Measurements from ENCODE around the gene MAPKAP1.

The MAPKAP1 gene

DNA sequence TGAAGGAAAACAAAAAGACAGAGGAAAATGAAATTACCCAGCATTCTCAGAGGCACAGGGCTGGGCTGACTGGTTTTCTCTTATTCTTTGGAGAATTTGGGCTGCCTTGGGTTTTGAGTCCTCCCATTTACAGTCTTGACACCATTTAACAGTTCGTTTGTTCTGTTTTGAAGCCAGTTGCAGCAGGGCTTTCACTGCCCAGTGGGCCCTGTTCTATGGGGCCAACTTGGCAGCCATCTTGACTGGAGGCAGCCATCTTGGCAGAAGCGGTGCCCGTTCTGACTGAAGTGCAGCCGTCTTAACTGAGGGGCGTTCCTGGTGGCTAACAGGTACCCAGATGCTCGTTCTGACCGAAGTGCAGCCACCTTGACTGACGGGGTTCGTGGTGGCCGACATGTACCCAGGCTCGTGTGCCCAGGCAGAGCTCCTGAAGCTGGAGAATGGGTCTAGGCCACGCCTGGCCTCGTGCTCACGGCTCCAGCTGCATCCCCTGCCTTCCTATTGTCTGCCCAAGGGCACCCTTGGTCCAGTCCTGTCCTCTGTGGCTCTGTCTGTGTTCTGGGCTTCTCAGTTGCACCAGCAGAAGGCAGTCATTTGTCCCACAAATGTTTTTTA, 281.0 kb downstream of the MAPKAP1 start:
- H3K9me3 ChIP-seq (replicated peaks in 1 of 11): no peaks in the 10 kb centered on the region
- H3K4me2 ChIP-seq: no peak overlapping the region
- H3K4me1 ChIP-seq: peaks cover 0 to 4% (median 0%) of the 10 kb centered on the region in 10 experiments; a peak in 2 of 20 replicates
- H4K20me1 ChIP-seq: no peaks in the 10 kb centered on the region
- TF ChIP-seq Cebpa-rat (IDR thresholded peaks at IDR 0.05): no peak
- no peaks in the 10 kb centered on the region for H3K36me3 ChIP-seq
- no peak overlapping the region for H3K4me3 ChIP-seq
- H3K27ac ChIP-seq: no peak overlapping the region
- no peaks in the 10 kb centered on the region for H3K27me3 ChIP-seq
- no peak overlapping the region for H3K9ac ChIP-seq

DNA sequence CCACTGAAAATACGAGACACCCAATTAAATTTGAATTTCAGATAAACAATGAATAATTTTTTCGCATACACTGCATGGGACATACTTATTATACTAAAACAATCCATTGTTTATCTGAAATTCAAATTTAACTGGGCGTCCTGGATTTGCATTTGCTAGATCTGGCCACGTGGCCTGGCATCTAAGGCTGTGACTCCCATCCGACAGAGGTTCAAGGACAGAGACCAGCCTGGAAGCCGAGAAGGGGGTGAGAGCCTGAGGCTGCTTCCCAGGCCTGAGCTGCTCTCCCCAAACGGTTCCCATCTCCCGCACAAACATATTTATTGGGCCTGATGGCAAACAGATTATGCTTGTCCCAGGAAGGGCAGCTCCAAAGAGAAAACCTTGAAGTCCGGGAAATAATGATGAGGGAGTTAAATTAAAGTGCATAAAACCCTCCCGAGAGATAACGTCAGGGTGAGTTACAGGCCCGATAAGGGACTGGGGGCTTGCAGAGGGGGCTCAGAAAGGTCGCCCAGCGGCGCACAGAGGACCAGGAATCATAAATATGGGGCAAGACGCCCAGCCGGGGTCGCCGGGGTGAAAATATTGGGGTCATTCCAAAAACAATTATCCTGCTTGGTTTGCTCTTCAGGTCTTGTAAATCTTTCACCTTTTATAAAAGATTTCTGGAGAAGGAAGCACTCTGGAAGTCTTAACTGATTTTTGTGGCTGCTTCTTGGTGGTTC, 281.7 kb downstream of the MAPKAP1 start:
- H3K27me3 ChIP-seq: no peaks in the 10 kb centered on the region
- TF ChIP-seq Cebpa-rat (IDR thresholded peaks at IDR 0.05): no peak
- no peaks in the 10 kb centered on the region for H4K20me1 ChIP-seq
- no peak overlapping the region for H3K4me2 ChIP-seq
- H3K4me3 ChIP-seq: no peak overlapping the region
- peaks cover 0 to 4% (median 0%) of the 10 kb centered on the region in 10 experiments; a peak in 2 of 20 replicates for H3K4me1 ChIP-seq
- no peak overlapping the region for H3K27ac ChIP-seq
- H3K9me3 ChIP-seq (replicated peaks in 1 of 11): no peaks in the 10 kb centered on the region
- H3K9ac ChIP-seq: no peak overlapping the region
- H3K36me3 ChIP-seq: no peaks in the 10 kb centered on the region

DNA sequence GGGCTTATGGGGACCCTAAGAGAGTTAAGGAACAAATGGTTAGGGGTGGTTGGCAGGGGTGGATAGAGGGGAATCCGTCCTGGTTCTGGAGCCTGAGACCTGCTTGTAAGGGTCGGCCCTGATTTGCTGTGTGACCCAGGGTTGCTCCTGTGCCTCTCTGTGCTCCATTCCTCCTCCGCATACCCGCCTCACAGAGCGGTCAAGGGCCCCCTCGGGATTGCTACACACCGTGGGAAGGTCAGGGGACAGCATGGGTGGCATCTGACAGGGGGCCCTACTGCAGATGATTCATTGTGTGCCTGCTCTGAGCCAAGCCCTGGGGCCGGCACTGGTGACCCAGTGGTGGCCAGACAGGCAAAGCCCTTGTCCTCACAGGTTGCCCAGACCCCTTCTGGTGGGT, 283.0 kb downstream of the MAPKAP1 start:
- no peaks in the 10 kb centered on the region for H4K20me1 ChIP-seq
- no peak overlapping the region for H3K4me3 ChIP-seq
- no peaks in the 10 kb centered on the region for H3K27me3 ChIP-seq
- peaks cover 0 to 4% (median 0%) of the 10 kb centered on the region in 10 experiments; a peak in 2 of 20 replicates for H3K4me1 ChIP-seq
- H3K9me3 ChIP-seq (replicated peaks in 1 of 11): no peaks in the 10 kb centered on the region
- H3K4me2 ChIP-seq: no peak overlapping the region
- H3K9ac ChIP-seq: no peak overlapping the region
- no peak for TF ChIP-seq Cebpa-rat (IDR thresholded peaks at IDR 0.05)
- H3K36me3 ChIP-seq: no peaks in the 10 kb centered on the region
- H3K27ac ChIP-seq: no peak overlapping the region

DNA sequence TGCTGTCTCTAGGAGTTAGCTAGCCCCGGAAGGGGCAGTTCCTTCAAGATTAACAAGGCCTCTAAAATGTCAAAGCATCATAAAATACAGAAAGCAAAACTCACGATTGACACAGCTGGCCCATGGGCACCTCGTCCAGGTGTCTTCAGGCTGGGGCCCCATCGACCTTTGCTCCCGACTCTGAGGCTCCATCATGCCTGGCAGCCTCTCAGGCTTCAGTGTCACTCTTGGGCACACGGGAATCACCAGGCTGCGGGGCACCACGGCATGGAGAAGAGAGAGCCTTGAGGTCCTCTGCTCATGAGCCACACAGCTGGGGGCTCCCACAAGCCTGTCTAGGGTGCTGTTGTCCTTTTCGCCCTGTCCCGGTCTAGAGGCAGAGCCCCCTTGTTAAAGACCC, 284.2 kb downstream of the MAPKAP1 start:
- Histone ChIP-seq H4K20me1 (no peaks in the 10 kb centered on the region), H3K36me3 (no peaks in the 10 kb centered on the region), H3K9ac (no peak overlapping the region), H3K27ac (no peak overlapping the region), H3K27me3 (no peaks in the 10 kb centered on the region), H3K4me2 (no peak overlapping the region), H3K9me3 (replicated peaks in 1 of 11) (no peaks in the 10 kb centered on the region), H3K4me3 (no peak overlapping the region), H3K4me1 (no peaks in the 10 kb centered on the region)
- TF ChIP-seq Cebpa-rat (IDR thresholded peaks at IDR 0.05): no peak

DNA sequence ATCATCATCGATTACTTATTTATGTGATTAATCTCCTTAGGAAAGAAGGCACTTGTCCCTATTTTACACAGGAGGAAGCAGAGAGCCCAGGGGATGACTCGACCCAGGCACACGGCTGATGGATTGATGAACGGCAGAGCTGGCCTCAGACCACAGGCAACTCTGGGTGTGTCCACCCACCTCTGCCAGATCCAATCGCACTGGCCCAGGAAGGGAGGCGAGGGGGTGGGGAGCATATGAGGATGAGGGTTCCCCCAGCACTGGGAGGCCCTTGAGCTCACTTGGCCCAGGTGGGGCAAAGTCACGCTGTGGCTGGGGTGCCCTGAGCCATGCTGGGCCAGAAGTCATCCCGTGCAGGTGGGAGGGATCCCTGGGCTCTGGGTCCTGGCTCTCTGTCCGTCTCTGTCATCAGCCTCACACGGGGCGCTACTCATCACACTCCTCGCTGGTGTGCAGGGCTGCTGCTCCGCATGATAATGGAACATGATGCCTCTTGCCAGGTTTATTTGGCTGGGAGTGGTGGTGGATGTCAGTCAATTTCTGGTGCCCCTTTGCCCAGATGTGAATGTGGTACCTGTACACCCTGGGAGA, 285.3 kb downstream of the MAPKAP1 start:
- no peaks in the 10 kb centered on the region for H3K4me1 ChIP-seq
- no peak overlapping the region for H3K4me2 ChIP-seq
- H3K27ac ChIP-seq: no peak overlapping the region
- TF ChIP-seq Cebpa-rat (IDR thresholded peaks at IDR 0.05): no peak
- no peaks in the 10 kb centered on the region for H3K9me3 ChIP-seq (replicated peaks in 1 of 11)
- no peaks in the 10 kb centered on the region for H4K20me1 ChIP-seq
- no peaks in the 10 kb centered on the region for H3K36me3 ChIP-seq
- no peaks in the 10 kb centered on the region for H3K27me3 ChIP-seq
- H3K9ac ChIP-seq: no peak overlapping the region
- H3K4me3 ChIP-seq: no peak overlapping the region

DNA sequence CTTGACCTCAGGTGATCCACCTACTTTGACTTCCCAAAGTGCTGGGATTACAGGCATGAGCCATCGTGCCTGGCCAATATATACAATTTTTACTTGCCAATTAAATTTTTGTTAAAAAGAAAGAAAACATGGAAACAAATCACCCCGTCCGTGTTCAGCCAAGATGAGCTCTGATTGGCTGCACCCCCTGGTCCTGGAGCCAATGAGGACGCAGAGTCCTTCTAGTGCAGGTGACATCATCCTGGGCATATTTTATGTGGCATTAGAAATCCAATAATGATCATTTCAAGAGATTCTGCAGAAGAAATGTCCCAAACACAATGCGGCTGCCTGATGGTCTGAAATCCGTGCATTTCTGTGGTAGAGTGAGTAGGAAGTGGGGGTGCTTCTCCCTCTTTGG, 285.8 kb downstream of the MAPKAP1 start:
- Histone ChIP-seq H3K9me3 (replicated peaks in 1 of 11) (no peaks in the 10 kb centered on the region), H3K4me1 (no peaks in the 10 kb centered on the region), H3K27ac (no peak overlapping the region), H3K4me3 (no peak overlapping the region), H3K36me3 (no peaks in the 10 kb centered on the region), H3K27me3 (no peaks in the 10 kb centered on the region), H3K4me2 (no peak overlapping the region), H4K20me1 (no peaks in the 10 kb centered on the region), H3K9ac (no peak overlapping the region)
- TF ChIP-seq Cebpa-rat (IDR thresholded peaks at IDR 0.05): no peak

DNA sequence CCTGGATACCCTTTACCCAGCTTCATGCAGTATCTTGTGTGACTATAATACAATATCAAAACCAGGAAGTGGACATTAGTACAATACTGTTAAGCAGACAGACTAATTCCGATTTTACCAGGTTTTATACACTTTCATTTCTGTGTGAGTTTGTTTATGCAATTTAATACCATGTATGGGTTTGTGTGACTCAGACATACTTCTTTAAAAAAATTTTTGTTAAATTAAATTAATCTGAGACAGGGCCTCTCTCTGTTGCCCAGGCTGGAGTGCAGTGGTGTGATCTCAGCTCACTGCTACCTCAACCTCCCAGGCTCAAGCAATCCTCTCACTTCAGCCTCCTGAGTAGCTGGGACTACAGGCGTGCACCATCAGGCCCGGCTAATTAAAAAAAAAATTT, 288.6 kb downstream of the MAPKAP1 start:
- Histone ChIP-seq H3K4me3 (no peak overlapping the region), H3K9me3 (replicated peaks in 1 of 11) (no peaks in the 10 kb centered on the region), H3K27me3 (no peaks in the 10 kb centered on the region), H3K4me1 (peaks cover 0 to 2% (median 0%) of the 10 kb centered on the region in 10 experiments; a peak in 4 of 20 replicates), H3K9ac (no peak overlapping the region), H3K27ac (no peak overlapping the region), H3K4me2 (no peak overlapping the region), H3K36me3 (no peaks in the 10 kb centered on the region), H4K20me1 (no peaks in the 10 kb centered on the region)
- no peak for TF ChIP-seq Cebpa-rat (IDR thresholded peaks at IDR 0.05)

DNA sequence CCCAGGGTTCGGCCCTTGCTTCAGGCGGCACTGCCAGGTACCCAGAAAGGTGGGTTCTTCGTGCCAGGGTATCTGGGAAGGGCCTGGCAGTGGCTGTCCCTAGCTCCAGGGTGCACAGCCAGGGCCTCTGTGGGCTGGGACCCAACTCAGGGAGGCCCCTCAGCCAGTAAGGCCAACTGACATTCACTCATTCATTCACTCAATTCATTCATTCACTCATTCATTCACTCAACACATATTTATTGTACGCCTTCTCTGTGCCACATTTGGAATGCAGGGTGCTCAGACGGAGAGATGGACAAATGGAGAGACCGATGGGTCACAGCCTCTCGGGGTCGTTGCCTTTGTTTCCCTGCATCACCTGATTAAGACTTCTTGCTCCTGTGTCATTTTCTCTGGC, 290.5 kb downstream of the MAPKAP1 start:
- no peak overlapping the region for H3K4me2 ChIP-seq
- H3K4me3 ChIP-seq: no peak overlapping the region
- no peaks in the 10 kb centered on the region for H3K9me3 ChIP-seq (replicated peaks in 1 of 11)
- no peak overlapping the region for H3K9ac ChIP-seq
- H3K36me3 ChIP-seq: no peaks in the 10 kb centered on the region
- peaks cover under 1 to 12% (median 8%) of the 10 kb centered on the region in 10 experiments; a peak in 12 of 20 replicates for H3K4me1 ChIP-seq
- TF ChIP-seq Cebpa-rat (IDR thresholded peaks at IDR 0.05): no peak
- H3K27me3 ChIP-seq: no peaks in the 10 kb centered on the region
- H4K20me1 ChIP-seq: no peaks in the 10 kb centered on the region
- no peak overlapping the region for H3K27ac ChIP-seq

DNA sequence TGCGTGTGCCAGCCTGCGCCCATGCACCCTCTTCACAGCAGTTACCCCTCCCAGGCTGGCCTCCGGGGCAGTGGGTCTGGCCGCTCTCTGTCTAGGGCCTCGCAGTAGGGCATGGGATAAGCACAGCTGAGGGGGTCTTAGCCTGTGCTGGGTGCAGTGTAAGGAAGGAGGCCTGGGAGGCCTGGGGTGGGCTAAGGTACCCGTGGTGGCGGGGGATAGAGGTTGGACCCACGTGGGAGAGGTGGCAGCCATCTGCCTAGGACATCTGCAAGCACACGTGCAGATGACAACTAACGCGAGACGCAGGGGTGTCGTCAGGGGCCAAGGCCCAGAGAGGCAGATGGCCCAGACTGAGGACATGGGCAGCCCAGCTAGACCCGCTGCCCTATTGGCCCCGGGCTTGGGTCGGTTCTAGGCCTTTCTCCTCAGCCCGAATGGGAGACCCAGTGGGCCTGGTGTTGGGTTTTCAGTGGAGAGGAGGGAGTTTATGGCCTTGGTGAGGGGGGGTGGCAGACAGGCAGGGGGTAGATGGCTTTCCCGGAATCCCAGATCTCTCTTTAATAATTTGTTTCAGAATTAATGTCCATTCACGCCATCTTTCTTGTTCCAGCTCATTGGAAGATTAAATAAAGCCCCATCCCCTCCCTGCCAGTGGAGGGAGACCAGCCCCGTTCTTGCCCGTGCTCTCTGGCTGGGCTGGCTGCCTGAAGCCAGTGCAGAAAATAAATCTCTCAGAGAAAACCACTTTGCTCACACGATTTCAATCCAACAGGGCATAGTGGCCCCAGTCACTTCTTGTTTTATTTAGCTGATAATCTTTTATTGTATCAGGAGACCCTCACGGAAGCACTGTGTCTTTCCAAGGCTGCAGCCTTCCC, 291.2 kb downstream of the MAPKAP1 start:
- no peak overlapping the region for H3K9ac ChIP-seq
- peaks cover 7 to 19% (median 14%) of the 10 kb centered on the region in 10 experiments; a peak in 17 of 20 replicates for H3K4me1 ChIP-seq
- no peak overlapping the region for H3K4me3 ChIP-seq
- H4K20me1 ChIP-seq: no peaks in the 10 kb centered on the region
- H3K9me3 ChIP-seq (replicated peaks in 1 of 11): no peaks in the 10 kb centered on the region
- TF ChIP-seq Cebpa-rat (IDR thresholded peaks at IDR 0.05): no peak
- H3K27ac ChIP-seq: no peak overlapping the region
- no peak overlapping the region for H3K4me2 ChIP-seq
- no peaks in the 10 kb centered on the region for H3K27me3 ChIP-seq
- no peaks in the 10 kb centered on the region for H3K36me3 ChIP-seq
